K562 (cell line): Measurements from ENCODE around the gene BRCA1. TPM values are rescaled to one million over a fixed set of nuclear protein-coding genes. Genes with fewer than 3 reads are reported as not detected.
A peak's percentile ranks its signal among the peaks of the same experiment; 100 is the strongest.

Experiments used
- ATAC-seq: fragments of 200-7000 bp; cut with Tn5 transposase; 3 replicates; pipeline ENCODE4 v1.9.1; 2020; ENCODE audit warnings: moderate library complexity
- BruUV-seq: library from RNA; stranded (reverse); fragments of 400-500 nt; replicated peaks from 2 replicates; lab custom pipeline; 2021; lab: Mats Ljungman, UMichigan
- CTCF ChIA-PET: fragments of 300-600 bp; formaldehyde crosslinking; extraction: SDS; loops from one replicate; lab custom pipeline; 2021; ENCODE audit warnings: low intra/inter-chr PET ratio; lab: Yijun Ruan, JAX
- POLR2A ChIA-PET: fragments of 300-600, 350-650 bp; sonication (Branson Sonifier 250); formaldehyde crosslinking; extraction: SDS; loops from one replicate; lab custom pipeline; 2021; ENCODE audit warnings: antibody characterized with exemption, inconsistent platforms; lab: Yijun Ruan, JAX
- DNase-seq, 4 experiments: peaks; one replicate each; pipeline versions ENCODE4 v3.0.0 to v3.0.0-alpha.2; 2011 to 2018; ENCODE audit warnings: low spot score in 3 of 4, mixed read lengths in 3 of 4; ENCODE audit errors: extremely low read depth in 1 of 4
- FAIRE-seq: peaks from 2 replicates; lab custom pipeline; 2011; peaks lifted over from hg19 to GRCh38; lab: Jason Lieb, UNC
- H2AFZ ChIP-seq: 2 replicates; pipeline ENCODE4 v1.6.0; 2011; ENCODE audit warnings: low read depth, low read length, control low read depth, inconsistent platforms
- H3K27ac ChIP-seq: fragments of 200-600 bp; 3 replicates; pipeline ENCODE4 v1.8.0; 2011; ENCODE audit warnings: low read depth, mild to moderate bottlenecking, control low read depth, inconsistent platforms, low read length, moderate library complexity, mixed read lengths; ENCODE audit errors: extremely low read depth
- H3K27me3 ChIP-seq, 2 experiments: fragments of 300-600 bp in 1 of 2; 2 replicates in 1 of 2; 3 replicates in 1 of 2; pipeline versions ENCODE4 v1.6.0 to v1.8.0; 2011; ENCODE audit warnings: inconsistent platforms in 2 of 2, low read length in 2 of 2, mild to moderate bottlenecking in 1 of 2, mixed read lengths in 1 of 2, moderate library complexity in 1 of 2; ENCODE audit not compliant: control insufficient read depth in 2 of 2, insufficient read depth in 2 of 2
- H3K36me3 ChIP-seq: fragments of 300-600 bp; 3 replicates; pipeline ENCODE4 v1.8.0; 2011; ENCODE audit warnings: mild to moderate bottlenecking, low read length, inconsistent platforms; ENCODE audit not compliant: control insufficient read depth, insufficient read depth
- H3K4me1 ChIP-seq, 2 experiments: fragments of 200-600 bp in 1 of 2; replicated peaks in 1 of 2; 2 replicates in 1 of 2; 3 replicates in 1 of 2; pipeline versions ENCODE4 v1.5.1 to v1.8.0; 2011; ENCODE audit warnings: inconsistent platforms in 2 of 2, low read length in 2 of 2, mild to moderate bottlenecking in 1 of 2, mixed read lengths in 1 of 2, moderate library complexity in 1 of 2; ENCODE audit not compliant: control insufficient read depth in 2 of 2, insufficient read depth in 2 of 2
- H3K4me2 ChIP-seq: 2 replicates; pipeline ENCODE4 v1.6.1; 2011; ENCODE audit warnings: low read length, control low read depth, inconsistent platforms, mixed read lengths; ENCODE audit not compliant: insufficient read depth
- H3K4me3 ChIP-seq: fragments of 200-600 bp; sonication (generic), shearing (Covaris generic); 2 replicates; pipeline ENCODE4 v1.5.1; 2016; ENCODE audit warnings: control low read depth, inconsistent platforms
- H3K79me2 ChIP-seq: fragments of 200-600 bp; 3 replicates; pipeline ENCODE4 v1.8.0; 2011; ENCODE audit warnings: low read length, inconsistent platforms; ENCODE audit not compliant: control insufficient read depth, insufficient read depth
- H3K9ac ChIP-seq, 2 experiments: 2 replicates each; pipeline versions ENCODE4 v1.6.0 to v1.6.1; 2011; ENCODE audit warnings: low read depth in 2 of 2, low read length in 2 of 2, control low read depth in 1 of 2, inconsistent platforms in 1 of 2, mild to moderate bottlenecking in 1 of 2, mixed read lengths in 1 of 2; ENCODE audit not compliant: insufficient read depth in 1 of 2
- H3K9me1 ChIP-seq: one replicate; pipeline ENCODE4 v1.6.0; 2011; ENCODE audit warnings: inconsistent platforms, mild to moderate bottlenecking, low read length, moderate library complexity; ENCODE audit not compliant: control insufficient read depth, insufficient read depth
- H3K9me3 ChIP-seq: replicated peaks from 2 replicates; pipeline ENCODE4 v1.5.1; 2011; ENCODE audit warnings: low read depth, low read length, inconsistent platforms; ENCODE audit not compliant: control insufficient read depth, insufficient read depth
- H4K20me1 ChIP-seq: replicated peaks from 2 replicates; pipeline ENCODE4 v1.6.1; 2011; ENCODE audit warnings: low read length, inconsistent platforms, mixed read lengths; ENCODE audit not compliant: control insufficient read depth, insufficient read depth
- CBX8 ChIP-seq: fragments of 200-600 bp; sonication (generic); IDR thresholded peaks from 2 replicates; pipeline ENCODE4 v1.6.1; 2012; ENCODE audit warnings: borderline replicate concordance, mixed run types, low read depth, mild to moderate bottlenecking, moderate library complexity, mixed read lengths, low read length, control low read depth, inconsistent platforms; ENCODE audit not compliant: poor library complexity, severe bottlenecking; ENCODE audit errors: extremely low read depth
- ZNF121 ChIP-seq: sonication (generic); formaldehyde crosslinking; conservative IDR thresholded peaks from 2 replicates; pipeline ENCODE4 v1.8.0; 2022; ENCODE audit warnings: missing genetic modification reagents
- in situ Hi-C: fragments of 300-500 bp; cut with MboI; formaldehyde crosslinking; loops from 4 replicates; pipeline ENCODE4 v1.15.0; 2018; ENCODE audit warnings: inconsistent platforms, mixed read lengths
- intact Hi-C: fragments of 100-400 bp; cut with micrococcal nuclease; formaldehyde crosslinking; loops from 2 replicates; pipeline ENCODE4 v1.14.2; 2022
- polyA plus RNA-seq, 8 experiments: library from polyadenylated mRNA; depleted of rRNA in 4 of 8; stranded (reverse) in 5 of 8; unstranded in 3 of 8; fragments of >200 nt; fragmentation: Nextera tagmentation in 2 of 8; fragmentation: Illumina TruSeq in 1 of 8; extraction: Ambion mirVana in 2 of 8; extraction: Trizol in 1 of 8; gene quantifications; 2 replicates each; pipeline versions ENCODE4 v1.2.1 to v1.2.3, GENCODE V29; 2011 to 2014; ENCODE audit warnings: inconsistent platforms in 1 of 8, missing spikeins in 1 of 8
- total RNA-seq, 7 experiments: library from RNA; depleted of rRNA in 6 of 7; stranded (reverse); fragments of >200 nt in 6 of 7; fragmentation: Illumina TruSeq in 2 of 7; extraction: Trizol in 2 of 7; gene quantifications; 2 replicates each; pipeline versions ENCODE4 v1.2.1 to v1.2.3, GENCODE V29; 2011 to 2021; ENCODE audit warnings: low replicate concordance in 1 of 7
- TF ChIP-seq, protein P1 (sequence below): fragments of 250-450 bp; sonication (Bioruptor Pico); IDR thresholded peaks from 2 replicates; pipeline ENCODE4 v1.4.0; 2020

Gene BRCA1
- total and polyA plus RNA-seq, 9 of the 15 experiments (the other 6 are each of a cell fraction or from before 2014, with no cell fraction given) = 25.9 to 95.3 (median 62.3) TPM

DNA sequence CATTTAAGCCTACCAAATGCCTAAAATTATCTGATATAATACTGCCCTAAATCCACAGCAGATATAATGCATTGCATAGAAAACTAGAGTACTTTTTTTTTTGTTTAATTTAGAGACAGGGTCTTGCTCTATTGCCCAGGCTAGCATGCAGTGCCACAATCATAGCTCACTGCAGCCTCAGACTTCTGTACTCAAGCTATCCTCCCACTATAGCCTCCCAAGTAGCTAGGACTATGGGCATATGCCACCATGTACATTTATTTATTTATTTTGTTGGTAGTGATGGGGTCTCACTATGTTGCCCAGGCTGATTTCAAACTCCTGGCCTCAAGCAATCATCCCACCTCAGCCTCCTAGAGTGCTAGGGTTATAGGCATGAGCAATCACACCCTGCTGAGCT is 20.0 kb downstream of the BRCA1 start:
- peaks cover 80% of the 10 kb centered on the region for H3K36me3 ChIP-seq
- BruUV-seq = no TSS peak
- H3K4me3 ChIP-seq = no peak overlapping the region
- ATAC-seq = no peak
- H2AFZ ChIP-seq = no peak overlapping the region
- no peak overlapping the region for H3K4me2 ChIP-seq
- H3K9ac ChIP-seq = no peak overlapping the region
- H3K27ac ChIP-seq = no peak overlapping the region
- H3K4me1 ChIP-seq = no peaks in the 10 kb centered on the region
- no peaks in the 10 kb centered on the region for H3K79me2 ChIP-seq
- no peak for DNase-seq
- no peaks in the 10 kb centered on the region for H4K20me1 ChIP-seq
- CTCF ChIA-PET = no interaction called here
- H3K9me3 ChIP-seq = no peaks in the 10 kb centered on the region
- TF ChIP-seq CBX8 (no peak), ZNF121 (CRISPR knock-in tag) (peak; percentile 44; the same call in 1 of the 2 replicates)
- TF ChIP-seq, protein P1, sequence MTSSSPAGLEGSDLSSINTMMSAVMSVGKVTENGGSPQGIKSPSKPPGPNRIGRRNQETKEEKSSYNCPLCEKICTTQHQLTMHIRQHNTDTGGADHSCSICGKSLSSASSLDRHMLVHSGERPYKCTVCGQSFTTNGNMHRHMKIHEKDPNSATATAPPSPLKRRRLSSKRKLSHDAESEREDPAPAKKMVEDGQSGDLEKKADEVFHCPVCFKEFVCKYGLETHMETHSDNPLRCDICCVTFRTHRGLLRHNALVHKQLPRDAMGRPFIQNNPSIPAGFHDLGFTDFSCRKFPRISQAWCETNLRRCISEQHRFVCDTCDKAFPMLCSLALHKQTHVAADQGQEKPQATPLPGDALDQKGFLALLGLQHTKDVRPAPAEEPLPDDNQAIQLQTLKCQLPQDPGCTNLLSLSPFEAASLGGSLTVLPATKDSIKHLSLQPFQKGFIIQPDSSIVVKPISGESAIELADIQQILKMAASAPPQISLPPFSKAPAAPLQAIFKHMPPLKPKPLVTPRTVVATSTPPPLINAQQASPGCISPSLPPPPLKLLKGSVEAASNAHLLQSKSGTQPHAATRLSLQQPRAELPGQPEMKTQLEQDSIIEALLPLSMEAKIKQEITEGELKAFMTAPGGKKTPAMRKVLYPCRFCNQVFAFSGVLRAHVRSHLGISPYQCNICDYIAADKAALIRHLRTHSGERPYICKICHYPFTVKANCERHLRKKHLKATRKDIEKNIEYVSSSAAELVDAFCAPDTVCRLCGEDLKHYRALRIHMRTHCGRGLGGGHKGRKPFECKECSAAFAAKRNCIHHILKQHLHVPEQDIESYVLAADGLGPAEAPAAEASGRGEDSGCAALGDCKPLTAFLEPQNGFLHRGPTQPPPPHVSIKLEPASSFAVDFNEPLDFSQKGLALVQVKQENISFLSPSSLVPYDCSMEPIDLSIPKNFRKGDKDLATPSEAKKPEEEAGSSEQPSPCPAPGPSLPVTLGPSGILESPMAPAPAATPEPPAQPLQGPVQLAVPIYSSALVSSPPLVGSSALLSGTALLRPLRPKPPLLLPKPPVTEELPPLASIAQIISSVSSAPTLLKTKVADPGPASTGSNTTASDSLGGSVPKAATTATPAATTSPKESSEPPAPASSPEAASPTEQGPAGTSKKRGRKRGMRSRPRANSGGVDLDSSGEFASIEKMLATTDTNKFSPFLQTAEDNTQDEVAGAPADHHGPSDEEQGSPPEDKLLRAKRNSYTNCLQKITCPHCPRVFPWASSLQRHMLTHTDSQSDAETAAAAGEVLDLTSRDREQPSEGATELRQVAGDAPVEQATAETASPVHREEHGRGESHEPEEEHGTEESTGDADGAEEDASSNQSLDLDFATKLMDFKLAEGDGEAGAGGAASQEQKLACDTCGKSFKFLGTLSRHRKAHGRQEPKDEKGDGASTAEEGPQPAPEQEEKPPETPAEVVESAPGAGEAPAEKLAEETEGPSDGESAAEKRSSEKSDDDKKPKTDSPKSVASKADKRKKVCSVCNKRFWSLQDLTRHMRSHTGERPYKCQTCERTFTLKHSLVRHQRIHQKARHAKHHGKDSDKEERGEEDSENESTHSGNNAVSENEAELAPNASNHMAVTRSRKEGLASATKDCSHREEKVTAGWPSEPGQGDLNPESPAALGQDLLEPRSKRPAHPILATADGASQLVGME (CRISPR knock-in tag) = no peak
- TF ChIP-seq, all 486 proteins: peak for 1
- in situ Hi-C loops (no loop called here), intact Hi-C loops (no loop called here)
- H3K9me1 ChIP-seq = no peaks in the 10 kb centered on the region
- H3K27me3 ChIP-seq = no peaks in the 10 kb centered on the region
- POLR2A ChIA-PET = interaction anchor here (0.8 to 1.3 kb wide), 2 partner anchors 18 to 20 kb away, joined by 4 read pairs; partner anchors contain the start of gene BRCA1
- no peak for FAIRE-seq
